ENCODE data around the gene DDX60.

GRCh38 chr4:168309781-168310180 is 8.8 kb downstream of the DDX60 start:
- TF ChIP-seq EZH2phosphoT487 (IDR thresholded peaks at IDR 0.05; ENCODE audit: borderline replicate concordance, low read length) (no peak), CTCF (conservative IDR thresholded peaks at IDR 0.05; ENCODE audit: low read depth, low read length) (no peak), EZH2 (IDR thresholded peaks at IDR 0.05; ENCODE audit: low read length, unreplicated experiment) (no peak)

All from PC-3 (cell line).